LHCN-M2 (cell line): Measurements from ENCODE around the gene KCNT2. TPM values are rescaled to one million over a fixed set of nuclear protein-coding genes. Genes with fewer than 3 reads are reported as not detected.
"Not testable (repeated sequence)": the region's sequence is repeated elsewhere in the genome, so short reads cannot be mapped to it uniquely, and the experiment has no call there.

Experiments
- DNase-seq: peaks from one replicate; pipeline ENCODE4 v3.0.0-alpha.2; 2012; ENCODE audit warnings: low read depth
- total RNA-seq: library from RNA; depleted of rRNA; stranded (reverse); fragments of >200 nt; gene quantifications from 2 replicates; pipeline ENCODE4 v1.2.3, GENCODE V29; 2014

KCNT2 gene
- total RNA-seq, 1 experiment from 2014 or later, result 0.92 TPM

- no peak for DNase-seq
These were observed 17.3 kb downstream of the KCNT2 start for GRCh38 chr1:196590959-196591358.

GRCh38 chr1:196590012-196590708 lies 18.1 kb downstream of the KCNT2 start:
- no peak for DNase-seq

GRCh38 chr1:196584696-196585095 lies 23.5 kb downstream of the KCNT2 start:
- peak; percentile 14 for DNase-seq

GRCh38 chr1:196577386-196577785 lies 30.9 kb downstream of the KCNT2 start:
- no peak for DNase-seq

GRCh38 chr1:196573226-196573625 lies 35.0 kb downstream of the KCNT2 start:
- DNase-seq, result no peak

GRCh38 chr1:196567238-196567637 lies 41.0 kb downstream of the KCNT2 start:
- DNase-seq, result no peak

- no peak for DNase-seq
These were observed 44.5 kb downstream of the KCNT2 start for GRCh38 chr1:196563768-196564167.

- DNase-seq, result no peak
These were observed 48.9 kb downstream of the KCNT2 start for GRCh38 chr1:196559314-196559713.

GRCh38 chr1:196558411-196558810 lies 49.8 kb downstream of the KCNT2 start:
- peak; percentile 84 for DNase-seq

- peak; percentile 19 for DNase-seq
These were observed 50.4 kb downstream of the KCNT2 start for GRCh38 chr1:196557797-196558196.

GRCh38 chr1:196550731-196551130 lies 57.5 kb downstream of the KCNT2 start:
- no peak for DNase-seq

- no peak for DNase-seq
These were observed 61.7 kb downstream of the KCNT2 start for GRCh38 chr1:196546272-196547111.

- no peak for DNase-seq
These were observed 63.0 kb downstream of the KCNT2 start for GRCh38 chr1:196545222-196545621.

- DNase-seq, result no peak
These were observed 63.6 kb downstream of the KCNT2 start for GRCh38 chr1:196544617-196545016.

GRCh38 chr1:196543833-196544232 lies 64.4 kb downstream of the KCNT2 start:
- DNase-seq, result no peak

GRCh38 chr1:196538473-196538872 lies 69.8 kb downstream of the KCNT2 start:
- peak; percentile 18 for DNase-seq

GRCh38 chr1:196535727-196536126 lies 72.5 kb downstream of the KCNT2 start:
- DNase-seq, result peak; percentile 68

GRCh38 chr1:196531737-196532524 lies 76.3 kb downstream of the KCNT2 start:
- no peak for DNase-seq

GRCh38 chr1:196527919-196528318 lies 80.3 kb downstream of the KCNT2 start:
- DNase-seq, result no peak

GRCh38 chr1:196522574-196523345 lies 85.5 kb downstream of the KCNT2 start:
- DNase-seq, result not testable (repeated sequence)

GRCh38 chr1:196517193-196517592 lies 91.0 kb downstream of the KCNT2 start:
- no peak for DNase-seq
